ENCODE measurements around the gene DDA1.

GRCh38 chr19:17304386-17305215, 4.8 kb upstream of the DDA1 start:
- no peak for TF ChIP-seq PHF8 (IDR thresholded peaks at IDR 0.05; ENCODE audit: borderline replicate concordance, low read depth)
- TF ChIP-seq POLR2A (IDR thresholded peaks at IDR 0.05; ENCODE audit: low read length): no peak
- TF ChIP-seq CTCF (IDR thresholded peaks at IDR 0.05): no peak
- TF ChIP-seq HDAC2 (IDR thresholded peaks at IDR 0.05): no peak
- TF ChIP-seq, protein P1, sequence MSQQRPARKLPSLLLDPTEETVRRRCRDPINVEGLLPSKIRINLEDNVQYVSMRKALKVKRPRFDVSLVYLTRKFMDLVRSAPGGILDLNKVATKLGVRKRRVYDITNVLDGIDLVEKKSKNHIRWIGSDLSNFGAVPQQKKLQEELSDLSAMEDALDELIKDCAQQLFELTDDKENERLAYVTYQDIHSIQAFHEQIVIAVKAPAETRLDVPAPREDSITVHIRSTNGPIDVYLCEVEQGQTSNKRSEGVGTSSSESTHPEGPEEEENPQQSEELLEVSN (IDR thresholded peaks at IDR 0.05; ENCODE audit: borderline replicate concordance, low read depth): no peak
- no peak for TF ChIP-seq KDM5A (IDR thresholded peaks at IDR 0.05)
- TF ChIP-seq HEYL (CRISPR knock-in tag; IDR thresholded peaks at IDR 0.05): no peak
- TF ChIP-seq RAD21 (conservative IDR thresholded peaks at IDR 0.05 in 1 of 2, IDR thresholded peaks at IDR 0.05 in 1 of 2): no peak
- no peak for TF ChIP-seq JUN (IDR thresholded peaks at IDR 0.05)

Measured in A549 (cell line).